Activated CD4-positive, alpha-beta T cell treated with anti-CD3 and anti-CD28 coated beads, Interleukin-2, amount 10 ng/mL, durations not matched to agents 24 days and 14 days (primary cell): ENCODE measurements around the gene SPOCK2. TPM values are rescaled to one million over a fixed set of nuclear protein-coding genes. Genes with fewer than 3 reads are reported as not detected.

ENCODE experiments used
- DNase-seq: peaks from one replicate; pipeline ENCODE4 v3.0.0; 2022
- H3K27ac Mint-ChIP-seq: one replicate; pipeline ENCODE4 v1.8.0; 2022; ENCODE audit warnings: mild to moderate bottlenecking, mixed read lengths
- H3K27me3 Mint-ChIP-seq: one replicate; pipeline ENCODE4 v1.8.0; 2022; ENCODE audit warnings: mixed read lengths
- H3K36me3 Mint-ChIP-seq: one replicate; pipeline ENCODE4 v1.8.0; 2022; ENCODE audit warnings: low read depth, mild to moderate bottlenecking, mixed read lengths
- H3K4me1 Mint-ChIP-seq: one replicate; pipeline ENCODE4 v1.8.0; 2021; ENCODE audit warnings: mixed read lengths
- H3K4me3 Mint-ChIP-seq: one replicate; pipeline ENCODE4 v1.8.0; 2022; ENCODE audit warnings: mild to moderate bottlenecking, moderate library complexity, mixed read lengths
- H3K9me3 Mint-ChIP-seq: one replicate; pipeline ENCODE4 v1.8.0; 2021; ENCODE audit warnings: mixed read lengths
- intact Hi-C: fragments of 100-400 bp; cut with micrococcal nuclease; formaldehyde crosslinking; loops from one replicate; pipeline ENCODE4 v1.15.1; 2023
- total RNA-seq: library from RNA; stranded (reverse); gene quantifications from 2 replicates; pipeline ENCODE4 v1.2.3, GENCODE V29; 2022

The SPOCK2 gene
- total RNA-seq, 1 donor from 2014 or later: 106 TPM

- DNase-seq: no peak
- peaks cover 56% of the 10 kb centered on the region for H3K36me3 Mint-ChIP-seq
Observed at GRCh38 chr10:72068126-72068765, 20.1 kb downstream of the SPOCK2 start.

GRCh38 chr10:72067463-72068125 is 20.8 kb downstream of the SPOCK2 start:
- peaks cover 8% of the 10 kb centered on the region for H3K4me1 Mint-ChIP-seq
- H3K4me3 Mint-ChIP-seq: no peak overlapping the region
- H3K9me3 Mint-ChIP-seq: no peaks in the 10 kb centered on the region
- H3K27ac Mint-ChIP-seq: no peak overlapping the region
- DNase-seq: no peak
- H3K36me3 Mint-ChIP-seq: peaks cover 57% of the 10 kb centered on the region
- H3K27me3 Mint-ChIP-seq: no peaks in the 10 kb centered on the region
- intact Hi-C loops: no loop called here

More at GRCh38 chr10:72068126-72068765, 20.1 kb downstream of the SPOCK2 start:
- Mint-ChIP-seq H3K27ac (no peak overlapping the region), H3K27me3 (no peaks in the 10 kb centered on the region), H3K9me3 (no peaks in the 10 kb centered on the region), H3K4me3 (no peak overlapping the region), H3K4me1 (peaks cover 10% of the 10 kb centered on the region)
- intact Hi-C loops: no loop called here

- Mint-ChIP-seq H3K4me1 (peaks cover 5% of the 10 kb centered on the region), H3K9me3 (no peaks in the 10 kb centered on the region), H3K27me3 (no peaks in the 10 kb centered on the region), H3K4me3 (no peak overlapping the region), H3K27ac (no peak overlapping the region), H3K36me3 (peaks cover 56% of the 10 kb centered on the region)
- DNase-seq: no peak
- intact Hi-C loops: no loop called here
Observed at GRCh38 chr10:72066318-72067284, 21.8 kb downstream of the SPOCK2 start.

- Mint-ChIP-seq H3K4me1 (peaks cover 5% of the 10 kb centered on the region), H3K9me3 (no peaks in the 10 kb centered on the region), H3K27ac (no peak overlapping the region), H3K36me3 (peaks cover 58% of the 10 kb centered on the region), H3K4me3 (no peak overlapping the region), H3K27me3 (no peaks in the 10 kb centered on the region)
- intact Hi-C loops: no loop called here
- DNase-seq: no peak
Observed at GRCh38 chr10:72065439-72066025, 22.8 kb downstream of the SPOCK2 start.

GRCh38 chr10:72063703-72064391 is 24.5 kb downstream of the SPOCK2 start:
- peaks cover 51% of the 10 kb centered on the region for H3K36me3 Mint-ChIP-seq
- intact Hi-C loops: no loop called here
- peaks cover 2% of the 10 kb centered on the region for H3K4me1 Mint-ChIP-seq
- no peak overlapping the region for H3K27ac Mint-ChIP-seq
- DNase-seq: no peak
- H3K27me3 Mint-ChIP-seq: no peaks in the 10 kb centered on the region
- no peak overlapping the region for H3K4me3 Mint-ChIP-seq
- no peaks in the 10 kb centered on the region for H3K9me3 Mint-ChIP-seq

- Mint-ChIP-seq H3K9me3 (no peaks in the 10 kb centered on the region), H3K27me3 (no peaks in the 10 kb centered on the region), H3K27ac (no peak overlapping the region), H3K4me1 (peaks cover 2% of the 10 kb centered on the region), H3K4me3 (no peak overlapping the region), H3K36me3 (peaks cover 46% of the 10 kb centered on the region)
- no peak for DNase-seq
- intact Hi-C loops: no loop called here
Observed at GRCh38 chr10:72062832-72063702, 25.3 kb downstream of the SPOCK2 start.

GRCh38 chr10:72062382-72062781 is 26.0 kb downstream of the SPOCK2 start:
- Mint-ChIP-seq H3K27me3 (no peaks in the 10 kb centered on the region), H3K4me1 (peaks cover 2% of the 10 kb centered on the region), H3K4me3 (no peak overlapping the region), H3K36me3 (peaks cover 43% of the 10 kb centered on the region), H3K27ac (no peak overlapping the region), H3K9me3 (no peaks in the 10 kb centered on the region)
- intact Hi-C loops: no loop called here
- no peak for DNase-seq

GRCh38 chr10:72061930-72062329 is 26.4 kb downstream of the SPOCK2 start:
- H3K4me1 Mint-ChIP-seq: peaks cover 2% of the 10 kb centered on the region
- peaks cover 41% of the 10 kb centered on the region for H3K36me3 Mint-ChIP-seq
- no peak overlapping the region for H3K4me3 Mint-ChIP-seq
- DNase-seq: no peak
- intact Hi-C loops: no loop called here
- no peak overlapping the region for H3K27ac Mint-ChIP-seq
- no peaks in the 10 kb centered on the region for H3K27me3 Mint-ChIP-seq
- H3K9me3 Mint-ChIP-seq: no peaks in the 10 kb centered on the region

GRCh38 chr10:72061491-72061890 is 26.9 kb downstream of the SPOCK2 start:
- Mint-ChIP-seq H3K9me3 (no peaks in the 10 kb centered on the region), H3K4me3 (no peak overlapping the region), H3K27ac (no peak overlapping the region), H3K36me3 (peaks cover 39% of the 10 kb centered on the region), H3K4me1 (peaks cover 4% of the 10 kb centered on the region), H3K27me3 (no peaks in the 10 kb centered on the region)
- DNase-seq: no peak
- intact Hi-C loops: no loop called here

GRCh38 chr10:72059843-72060822 is 28.2 kb downstream of the SPOCK2 start:
- Mint-ChIP-seq H3K9me3 (no peaks in the 10 kb centered on the region), H3K4me1 (peaks cover 5% of the 10 kb centered on the region), H3K27me3 (no peaks in the 10 kb centered on the region), H3K27ac (peak overlapping the region; percentile 78), H3K36me3 (peaks cover 31% of the 10 kb centered on the region), H3K4me3 (no peak overlapping the region)
- intact Hi-C loops: no loop called here
- no peak for DNase-seq

GRCh38 chr10:72058989-72059842 is 29.1 kb downstream of the SPOCK2 start:
- Mint-ChIP-seq H3K9me3 (no peaks in the 10 kb centered on the region), H3K4me3 (no peak overlapping the region), H3K36me3 (peaks cover 28% of the 10 kb centered on the region), H3K4me1 (peaks cover 9% of the 10 kb centered on the region), H3K27me3 (no peaks in the 10 kb centered on the region), H3K27ac (peak overlapping the region; percentile 78)
- intact Hi-C loops: no loop called here
- DNase-seq: no peak
